CD4-positive, alpha-beta T cell treated with Interferon gamma for 1 hour (primary cell): ENCODE measurements around the gene CALN1.
"Not testable (repeated sequence)": the region's sequence is repeated elsewhere in the genome, so short reads cannot be mapped to it uniquely, and the experiment has no call there.

ENCODE experiments used
- DNase-seq: peaks from one replicate; pipeline ENCODE4 v3.0.0-alpha.2; 2020

Gene CALN1

GRCh38 chr7:71937840-71938371, 474.2 kb downstream of the CALN1 start:
- DNase-seq = no peak

GRCh38 chr7:71935674-71936073, 476.5 kb downstream of the CALN1 start:
- no peak for DNase-seq

- no peak for DNase-seq
Measured at GRCh38 chr7:71933426-71933825, 478.7 kb downstream of the CALN1 start.

- no peak for DNase-seq
Measured at GRCh38 chr7:71925663-71926062, 486.5 kb downstream of the CALN1 start.

GRCh38 chr7:71914204-71914603, 497.9 kb downstream of the CALN1 start:
- not testable (repeated sequence) for DNase-seq

- no peak for DNase-seq
Measured at GRCh38 chr7:71912476-71912875, 499.7 kb downstream of the CALN1 start.

DNA sequence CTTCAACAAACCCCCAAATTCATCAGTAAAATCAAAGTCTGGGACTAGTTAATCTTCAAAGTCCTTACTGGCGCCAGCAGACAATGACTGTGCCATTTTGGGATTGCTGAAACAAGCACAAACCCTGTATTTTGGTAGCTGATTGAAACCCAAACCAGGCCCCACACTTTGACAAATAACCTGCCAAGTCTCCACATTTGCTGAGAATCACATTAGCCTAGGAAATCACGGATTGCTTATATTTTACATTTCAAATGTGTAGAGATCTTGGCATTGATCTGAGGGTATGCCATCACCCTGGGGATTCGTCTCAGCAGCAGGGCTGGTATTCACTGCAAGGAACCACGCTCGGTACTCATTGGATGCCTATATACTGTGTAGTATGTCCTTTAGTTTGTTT, 501.1 kb downstream of the CALN1 start:
- DNase-seq = no peak

DNA sequence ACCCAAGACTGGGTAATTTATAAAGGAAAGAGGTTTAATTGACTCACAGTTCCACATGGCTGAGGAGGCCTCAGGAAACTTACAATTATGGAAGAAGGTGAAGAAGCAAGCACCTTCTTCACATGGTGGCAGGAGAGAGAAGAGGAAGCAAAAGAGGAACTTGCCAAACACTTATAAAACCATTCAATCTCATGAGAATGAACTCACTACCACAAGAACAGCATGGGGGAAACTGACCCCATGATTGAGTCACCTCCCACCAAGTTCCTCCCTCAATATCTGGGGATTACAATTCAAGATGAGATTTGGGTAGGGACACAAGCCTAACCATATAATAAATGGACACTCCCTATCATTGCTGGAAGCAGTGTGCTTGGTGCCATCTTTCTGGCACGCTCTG, 506.3 kb downstream of the CALN1 start:
- DNase-seq = no peak

GRCh38 chr7:71904484-71904883, 507.7 kb downstream of the CALN1 start:
- no peak for DNase-seq

GRCh38 chr7:71900556-71900955, 511.6 kb downstream of the CALN1 start:
- DNase-seq = no peak

DNA sequence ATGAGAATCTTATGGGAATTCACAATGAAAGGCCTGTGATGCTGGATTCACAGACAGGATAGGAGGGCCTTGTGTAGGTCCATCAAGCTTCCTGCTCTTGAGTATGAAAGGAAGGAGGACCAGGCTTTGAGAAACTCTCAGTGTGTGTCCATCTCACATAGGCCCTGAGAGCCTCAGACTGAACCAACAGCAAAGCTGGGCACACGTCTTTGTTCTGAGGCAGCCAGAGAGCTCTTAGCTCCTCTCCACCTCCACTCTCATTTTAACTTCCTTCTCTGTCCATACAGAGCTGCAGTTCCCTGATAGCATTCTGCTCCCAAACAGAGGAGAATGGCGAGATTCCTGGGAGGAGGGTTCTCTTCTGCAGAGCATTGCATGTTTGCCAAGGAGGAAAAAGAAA, 515.6 kb downstream of the CALN1 start:
- no peak for DNase-seq

GRCh38 chr7:71886046-71886445, 526.1 kb downstream of the CALN1 start:
- no peak for DNase-seq

DNA sequence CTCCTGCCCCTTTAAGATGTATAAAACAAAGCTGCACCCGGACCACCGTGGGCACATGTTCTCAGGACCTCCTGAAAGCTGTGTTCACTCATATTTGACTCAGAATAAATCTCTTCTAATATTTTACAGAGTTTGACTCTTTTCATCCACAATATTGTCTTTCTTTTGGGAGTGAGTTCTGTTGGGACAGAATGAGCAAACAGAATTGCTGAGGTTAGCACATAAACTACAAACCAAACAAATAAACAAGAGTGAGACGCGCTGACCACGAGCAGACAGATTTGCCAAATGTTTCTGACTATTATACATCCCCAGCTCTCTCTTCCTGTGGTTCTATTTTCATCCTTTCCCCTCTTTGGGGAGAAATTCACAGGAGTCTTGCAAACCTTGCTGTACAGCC, 526.7 kb downstream of the CALN1 start:
- no peak for DNase-seq

DNA sequence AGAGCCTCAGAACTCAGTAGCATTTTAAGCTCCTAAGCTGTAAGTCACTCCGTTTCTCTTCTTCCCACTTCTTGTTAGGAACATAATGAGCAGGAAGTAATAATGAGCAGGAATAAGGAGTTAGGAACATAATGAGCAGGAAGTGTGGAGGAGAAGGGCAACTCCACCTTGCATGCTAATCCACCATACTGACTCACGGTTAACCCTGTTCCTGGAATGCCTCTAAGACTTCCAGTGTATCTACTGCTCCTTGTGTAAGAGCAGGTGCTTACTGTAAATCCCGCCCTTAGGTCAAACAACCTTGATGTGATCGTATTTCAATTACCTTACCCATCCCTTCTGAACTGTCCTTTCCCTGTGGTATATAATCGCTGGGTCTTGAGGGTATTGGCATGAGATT, 528.7 kb downstream of the CALN1 start:
- DNase-seq = no peak

DNA sequence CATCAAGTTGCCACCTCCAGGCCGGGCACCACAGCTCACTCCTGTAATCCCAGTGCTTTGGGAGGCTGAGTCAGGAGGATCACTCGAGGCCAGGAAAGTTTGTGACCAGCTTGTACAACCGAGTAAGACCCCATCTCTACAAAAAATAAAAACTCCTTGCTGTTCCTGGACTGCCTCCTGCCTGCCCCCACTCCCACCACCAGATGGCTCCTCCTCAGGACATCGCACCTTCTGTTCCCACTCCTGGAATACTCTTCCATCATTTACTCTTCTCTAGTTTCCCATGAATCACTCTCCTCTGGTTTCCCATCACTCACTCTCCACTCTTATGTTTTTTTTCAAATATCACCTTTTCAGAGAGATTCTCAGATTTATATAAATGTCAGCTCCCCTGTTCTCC, 540.7 kb downstream of the CALN1 start:
- DNase-seq = no peak

DNA sequence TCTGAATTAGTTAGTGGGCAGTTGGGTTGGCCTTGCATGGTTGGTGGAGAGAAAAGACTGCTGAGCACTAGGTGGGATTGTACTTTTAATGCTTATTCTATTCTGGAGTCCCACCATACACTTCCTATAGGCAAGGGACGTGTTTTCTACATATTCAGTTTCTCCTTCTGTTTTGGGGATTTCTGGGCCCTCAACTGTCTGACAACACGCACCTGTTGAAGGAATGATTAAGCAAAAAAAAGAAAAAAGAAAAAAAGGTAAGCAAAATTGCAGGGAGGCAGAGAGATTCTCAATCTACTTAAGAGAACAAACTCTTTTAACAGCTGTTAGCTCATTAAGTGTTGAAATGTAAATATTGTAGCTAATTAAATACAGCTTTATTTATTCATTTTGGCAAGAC, 541.3 kb downstream of the CALN1 start:
- no peak for DNase-seq

DNA sequence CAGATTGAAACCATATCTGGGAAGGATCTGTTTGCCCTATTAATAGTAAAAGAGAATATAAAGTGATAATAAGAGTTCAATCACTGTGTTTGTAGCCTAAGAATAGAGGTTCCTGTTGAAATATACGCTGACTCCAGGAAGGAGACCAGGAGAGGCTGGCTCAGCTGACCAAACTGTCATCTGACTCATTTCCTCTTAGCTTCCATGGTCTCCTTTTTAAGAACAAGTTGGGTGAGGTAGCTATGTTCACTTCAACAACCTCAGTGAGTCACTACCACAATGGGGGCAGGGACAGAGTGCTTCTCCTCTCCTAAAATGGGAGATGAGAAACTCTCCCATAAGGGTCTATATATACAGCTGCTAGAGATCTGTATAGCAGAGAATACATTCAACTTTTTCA, 543.3 kb downstream of the CALN1 start:
- DNase-seq = no peak

DNA sequence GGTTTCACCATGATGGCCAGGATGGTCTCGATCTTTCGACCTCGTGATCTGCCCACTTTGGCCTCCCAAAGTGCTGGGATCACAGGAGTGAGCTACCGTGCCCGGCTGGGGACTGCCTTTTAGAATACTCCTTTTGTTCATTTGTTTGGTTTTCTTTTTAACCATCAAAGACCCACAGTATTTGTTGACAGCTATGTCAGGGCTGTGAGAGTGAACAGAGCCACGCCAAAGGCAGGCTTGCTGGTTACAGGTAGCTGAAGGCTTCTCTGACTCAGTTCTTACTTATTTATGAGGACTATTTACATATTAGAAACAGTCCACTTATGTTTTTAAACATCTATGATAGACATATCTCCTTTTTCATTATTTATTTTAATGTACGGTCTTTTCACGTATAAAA, 544.5 kb downstream of the CALN1 start:
- DNase-seq = no peak

GRCh38 chr7:71865172-71865571, 547.0 kb downstream of the CALN1 start:
- no peak for DNase-seq

GRCh38 chr7:71864130-71864529, 548.0 kb downstream of the CALN1 start:
- no peak for DNase-seq

DNA sequence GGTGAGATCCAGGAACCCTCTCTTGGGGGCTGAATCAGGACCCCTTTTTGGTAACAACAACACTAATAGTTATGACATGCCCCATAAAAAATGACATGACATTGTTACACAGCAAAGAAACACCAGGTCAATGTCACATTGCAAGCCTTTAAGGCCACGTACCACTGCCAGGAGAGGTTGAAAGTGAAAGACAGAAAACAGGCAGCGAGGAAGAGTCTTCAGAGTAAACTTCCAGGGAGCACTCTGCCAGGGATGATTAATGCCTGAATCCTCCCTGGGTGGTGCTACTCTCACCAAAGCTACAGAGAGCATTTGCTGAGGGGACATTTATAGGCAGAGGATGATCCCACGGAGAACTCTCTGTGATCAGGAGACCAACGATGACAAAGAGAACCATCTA, 551.6 kb downstream of the CALN1 start:
- no peak for DNase-seq

GRCh38 chr7:71857338-71857737, 554.8 kb downstream of the CALN1 start:
- no peak for DNase-seq

- DNase-seq = no peak
Measured at GRCh38 chr7:71854546-71855397, 557.4 kb downstream of the CALN1 start.

DNA sequence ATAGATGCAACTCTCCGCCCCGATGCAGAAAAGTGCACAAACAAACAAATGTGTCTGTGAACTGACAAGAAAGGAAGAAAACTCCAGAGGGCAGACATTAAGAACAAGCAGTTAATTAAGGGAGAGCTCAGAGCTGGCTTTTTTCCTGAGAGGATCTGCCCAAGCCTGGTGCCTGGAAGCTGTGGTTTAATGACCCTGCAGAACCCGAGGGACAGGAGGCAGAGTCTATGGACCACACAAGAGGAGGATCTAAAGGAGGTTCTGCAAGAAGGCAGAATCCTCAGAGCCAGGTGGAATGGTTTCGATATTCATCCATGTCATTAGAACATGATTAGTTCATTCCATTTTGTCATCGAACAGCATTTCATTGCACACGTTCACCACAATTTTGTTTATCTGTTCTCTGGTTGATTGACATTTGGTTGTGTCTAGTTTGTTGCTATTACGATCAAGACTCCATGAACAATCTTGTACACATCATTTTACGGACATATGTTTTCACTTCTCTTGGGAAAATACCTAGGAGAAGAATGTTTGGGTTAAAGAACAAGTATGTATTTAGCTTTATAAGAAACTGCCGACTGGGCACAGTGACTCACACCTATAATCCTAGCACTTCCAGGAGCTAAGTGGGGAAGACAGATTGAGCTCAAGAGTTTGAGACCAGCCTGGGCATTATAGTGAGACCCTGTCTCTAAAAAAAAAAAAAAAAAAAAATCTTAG, 560.2 kb downstream of the CALN1 start:
- no peak for DNase-seq
